Breast epithelium (tissue), 3 donors: ENCODE data around the gene CRIM1.

ENCODE experiments used
- CTCF ChIP-seq, 3 donors: fragments of 450-650 bp; IDR thresholded peaks; one replicate each; pipeline ENCODE4 v1.5.1; 2016 to 2017; ENCODE audit warnings: antibody characterized with exemption in 3 of 3, mild to moderate bottlenecking in 3 of 3, moderate library complexity in 3 of 3
- POLR2A ChIP-seq: fragments of 450-650 bp; IDR thresholded peaks from one replicate; pipeline ENCODE4 v1.6.1; 2016; ENCODE audit warnings: antibody characterized with exemption, mild to moderate bottlenecking, moderate library complexity
- POLR2AphosphoS5 ChIP-seq, 3 donors: sonication (generic); formaldehyde crosslinking; IDR thresholded peaks; one replicate each; pipeline ENCODE4 v1.6.1; 2017; ENCODE audit warnings: antibody characterized with exemption in 3 of 3

GRCh38 chr2:36530983-36531354 lies 175.4 kb downstream of the CRIM1 start:
- TF ChIP-seq CTCF (IDR thresholded peaks at IDR 0.05), result no peak
- TF ChIP-seq POLR2A, result no peak
- no peak for TF ChIP-seq POLR2AphosphoS5 (IDR thresholded peaks at IDR 0.05)
